Measurements from ENCODE around the gene CACUL1. TPM values are rescaled to one million over a fixed set of nuclear protein-coding genes. Genes with fewer than 3 reads are reported as not detected.
A peak's percentile ranks its signal among the peaks of the same experiment; 100 is the strongest.

The CACUL1 gene
- total RNA-seq, 1 donor from 2014 or later: 33.4 TPM

DNA sequence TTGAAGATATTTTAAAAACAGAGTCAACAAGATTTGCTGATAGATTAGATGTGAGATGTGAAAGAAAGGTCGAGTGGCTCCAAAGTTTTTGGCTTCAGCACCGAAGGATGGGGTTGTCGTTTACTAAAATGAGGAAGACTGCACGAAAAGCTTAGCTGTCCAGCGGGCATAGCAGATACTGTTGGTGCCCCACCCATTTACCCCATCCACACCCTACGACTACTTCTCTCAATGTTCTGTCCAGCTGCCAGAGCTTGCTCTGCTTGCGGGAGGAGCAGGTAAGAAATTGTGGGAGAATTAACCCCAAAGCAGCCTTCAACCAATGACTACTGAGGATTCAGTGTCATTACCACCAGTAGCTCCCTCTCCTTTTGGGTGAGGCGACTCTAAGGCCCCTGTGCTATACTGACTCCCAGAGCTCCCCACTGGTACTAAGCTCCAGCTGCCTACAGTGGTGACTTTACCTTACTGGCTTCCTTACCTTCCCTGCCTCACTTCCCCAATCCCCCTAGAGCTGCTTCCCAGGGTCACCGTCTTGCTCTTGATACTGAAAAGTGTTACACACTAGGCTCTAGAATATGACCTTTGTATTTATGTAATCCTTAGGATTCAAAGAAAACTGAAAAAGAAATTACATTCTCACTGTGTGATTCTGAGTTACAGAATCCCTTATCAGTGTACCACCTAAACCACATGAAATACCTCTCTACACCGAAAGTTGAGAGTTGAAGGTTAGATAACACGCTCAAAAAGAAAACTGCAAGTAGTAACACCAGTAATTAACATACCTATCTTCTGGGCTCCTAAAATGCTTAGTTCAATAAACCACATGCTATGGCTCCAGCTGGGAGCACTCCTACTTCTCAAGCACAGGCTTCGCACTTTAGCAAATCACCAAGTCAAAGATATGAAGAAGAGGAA, 22.3 kb downstream of the CACUL1 start:
- DNase-seq: no peak

DNA sequence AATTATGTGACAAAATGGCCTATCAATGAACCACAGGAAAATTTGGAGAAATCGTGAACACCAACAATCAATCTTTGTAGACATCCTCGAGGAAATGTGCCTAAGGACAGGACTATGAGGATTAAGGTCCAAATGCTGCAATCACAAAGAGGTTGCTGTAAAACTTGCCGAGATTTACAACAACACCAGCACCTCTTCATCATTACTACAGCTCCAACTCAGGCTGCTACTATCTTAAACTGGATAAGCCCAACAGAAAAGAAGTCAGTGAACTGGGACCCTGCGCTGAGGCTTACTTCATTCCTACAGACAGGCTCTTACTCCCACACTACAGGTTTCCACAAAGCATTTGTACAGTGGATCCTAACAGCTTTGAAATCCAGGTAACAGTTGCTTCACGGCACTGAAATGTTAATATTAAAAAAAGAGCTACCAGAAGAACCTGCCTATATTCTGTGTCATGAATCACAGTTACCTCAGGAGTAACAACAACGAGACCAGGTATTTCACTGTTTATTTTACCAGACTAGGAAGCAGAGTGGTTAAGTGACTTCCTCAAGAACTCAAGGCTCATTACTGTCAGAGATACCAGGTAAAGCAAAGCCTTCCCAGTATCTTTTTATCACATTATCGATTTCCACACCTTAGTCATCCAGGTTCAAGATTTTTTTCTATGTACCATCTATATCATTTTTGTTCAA, 23.9 kb downstream of the CACUL1 start:
- DNase-seq: no peak

GRCh38 chr10:118729641-118730258, 25.0 kb downstream of the CACUL1 start:
- DNase-seq: peak; percentile 83

DNA sequence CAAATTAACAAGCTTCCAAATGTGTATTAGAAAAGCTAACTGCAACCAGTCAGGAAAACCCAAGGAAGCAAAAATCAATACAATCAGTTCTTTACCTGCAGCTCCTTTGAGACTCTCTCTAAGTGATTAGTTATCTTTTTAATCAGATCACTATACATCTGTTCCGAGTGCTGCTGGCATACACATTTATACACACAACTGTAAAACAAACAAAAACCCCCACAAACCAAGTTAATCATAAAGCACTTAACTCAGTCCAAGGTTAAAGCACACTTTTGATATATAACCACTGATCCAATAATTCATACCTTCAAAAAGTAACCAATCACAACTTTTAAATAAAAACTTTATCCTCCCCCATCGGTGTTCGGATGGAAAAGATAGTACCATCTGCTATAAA, 25.6 kb downstream of the CACUL1 start:
- no peak for DNase-seq

DNA sequence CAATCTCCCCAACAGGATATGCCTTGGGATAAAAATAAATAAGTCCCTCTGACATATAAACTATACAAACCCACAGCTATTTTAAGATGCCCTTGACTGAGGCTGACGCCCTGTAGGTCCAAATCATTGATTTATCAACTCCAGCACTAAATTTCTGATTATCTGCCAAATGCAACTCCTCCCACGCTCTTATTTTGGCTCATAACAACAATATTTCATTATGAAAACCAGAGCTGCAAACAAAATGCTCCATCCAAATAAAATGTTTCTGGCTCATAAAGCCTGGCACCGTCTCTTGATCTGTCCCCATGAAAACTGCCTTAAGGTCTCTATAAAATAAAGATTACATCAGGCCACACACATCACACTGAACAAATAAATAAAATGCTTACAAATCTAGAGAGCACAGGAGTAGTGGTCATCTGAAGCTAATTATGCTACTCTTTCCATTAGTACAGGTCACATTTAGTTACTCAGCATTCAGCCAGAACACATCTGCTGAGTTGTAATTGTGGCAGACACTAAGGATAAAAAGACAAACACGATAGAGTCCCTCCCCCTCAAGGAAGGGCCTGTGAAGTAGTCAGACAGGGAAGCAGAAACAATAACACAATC, 28.8 kb downstream of the CACUL1 start:
- peak; percentile 38 for DNase-seq

GRCh38 chr10:118723466-118723865, 31.3 kb downstream of the CACUL1 start:
- peak; percentile 51 for DNase-seq

DNA sequence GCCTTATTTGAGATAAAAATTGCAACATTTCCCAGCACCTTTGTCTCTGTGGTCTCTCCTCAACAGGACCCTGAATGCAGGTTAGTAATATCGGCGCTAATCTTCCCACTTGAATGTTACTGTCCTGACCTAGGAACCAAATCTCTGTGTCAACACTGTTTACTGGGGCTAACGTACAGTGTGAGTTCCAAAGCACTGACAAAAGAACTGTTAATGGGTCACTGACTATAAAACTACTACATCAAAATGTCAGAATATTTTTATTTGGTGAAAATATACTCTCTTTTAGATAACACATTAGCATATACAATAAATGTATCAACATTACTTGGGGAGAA, 33.3 kb downstream of the CACUL1 start:
- no peak for DNase-seq

DNA sequence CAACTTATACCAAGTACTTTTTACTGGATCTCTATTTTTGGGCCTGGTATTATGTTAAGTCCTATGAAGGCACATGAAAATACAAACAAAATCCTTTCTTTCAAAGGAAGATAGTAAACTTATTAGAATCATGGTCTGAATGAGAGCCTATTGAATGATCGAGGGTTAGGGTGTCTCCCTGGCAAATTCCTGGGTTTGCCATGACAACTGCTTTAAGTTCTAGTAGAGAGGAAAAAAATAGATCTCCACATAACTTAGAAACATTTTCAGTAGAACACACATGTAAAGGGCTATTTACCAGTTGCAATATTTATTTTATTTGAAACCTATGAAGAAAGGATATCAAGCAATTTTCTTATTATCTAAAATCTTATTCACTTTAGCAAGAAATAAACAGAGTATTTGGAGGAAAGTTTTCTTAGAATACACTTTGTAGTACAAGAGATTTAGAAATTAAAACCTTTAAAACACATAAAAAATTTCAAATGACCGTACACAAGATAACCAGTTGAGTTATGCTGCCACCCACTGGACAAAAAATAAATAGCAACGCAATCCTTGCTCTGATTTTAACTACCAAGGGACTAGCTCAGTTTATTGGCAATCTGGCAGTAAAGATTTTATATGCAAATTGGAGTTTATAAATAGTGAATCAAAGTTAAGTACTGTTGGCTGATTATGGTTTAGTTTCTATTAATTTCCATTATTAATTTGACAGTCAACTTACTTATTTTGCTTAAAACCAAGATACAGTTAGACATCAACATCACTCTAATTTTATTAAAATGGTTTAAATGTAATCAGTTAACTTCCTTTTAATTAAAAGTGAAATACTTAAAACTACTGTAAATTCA, 33.9 kb downstream of the CACUL1 start:
- peak; percentile 82 for DNase-seq

DNA sequence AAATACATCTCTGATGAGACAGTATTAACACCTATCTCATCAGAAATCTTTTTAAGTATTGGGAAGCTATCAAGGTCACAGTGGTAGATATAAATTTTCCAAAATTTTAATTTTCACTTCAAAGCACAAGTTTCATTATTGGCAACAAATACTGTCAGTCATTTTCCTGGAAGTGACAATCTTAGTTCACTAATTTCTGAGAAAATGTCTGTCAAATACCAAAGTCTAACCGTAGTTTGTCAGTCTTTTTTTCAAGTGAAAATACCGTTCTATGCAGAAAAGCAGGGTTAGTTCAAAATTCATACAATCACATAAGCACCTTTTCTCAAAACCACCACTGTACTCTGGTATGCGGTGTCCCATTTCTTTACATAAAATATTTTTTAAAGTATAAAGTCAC, 40.4 kb downstream of the CACUL1 start:
- no peak for DNase-seq

DNA sequence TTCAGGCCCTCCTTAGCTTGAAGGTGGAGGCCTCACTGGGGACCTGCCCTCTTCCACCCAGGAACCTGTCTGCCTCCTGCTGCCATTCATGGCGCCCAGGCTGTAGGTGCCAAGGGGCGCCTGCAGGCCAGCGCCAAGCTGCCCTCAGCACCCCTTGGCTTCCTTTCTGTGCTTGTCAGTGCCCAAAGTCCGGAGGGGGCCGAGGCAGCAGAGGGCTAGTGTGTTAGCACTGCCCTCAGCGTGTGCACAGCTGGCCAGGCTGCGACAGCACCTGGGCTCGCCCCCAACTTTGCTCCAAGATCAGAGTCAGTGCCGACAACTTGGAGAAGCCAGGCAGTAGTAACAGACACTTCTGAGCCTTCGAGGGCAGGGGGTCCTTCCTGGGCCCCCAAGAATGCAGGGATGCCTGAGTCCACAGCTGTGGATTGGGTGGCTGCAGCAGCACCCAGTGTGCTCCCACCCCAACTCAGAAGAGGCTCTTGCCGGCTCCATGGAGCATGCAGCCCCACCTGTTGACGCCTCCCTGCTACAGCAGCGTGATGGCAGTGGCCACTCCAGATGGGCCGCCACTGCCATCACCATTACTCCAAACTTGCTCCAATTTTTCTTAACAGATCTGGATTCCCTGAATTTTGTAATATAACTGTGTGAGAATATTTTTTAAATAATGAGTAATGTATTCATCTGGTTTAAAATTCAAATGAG, 41.7 kb downstream of the CACUL1 start:
- no peak for DNase-seq

GRCh38 chr10:118712080-118712479, 42.7 kb downstream of the CACUL1 start:
- DNase-seq: no peak

- DNase-seq: no peak
Measured at GRCh38 chr10:118710487-118710886, 44.3 kb downstream of the CACUL1 start.

DNA sequence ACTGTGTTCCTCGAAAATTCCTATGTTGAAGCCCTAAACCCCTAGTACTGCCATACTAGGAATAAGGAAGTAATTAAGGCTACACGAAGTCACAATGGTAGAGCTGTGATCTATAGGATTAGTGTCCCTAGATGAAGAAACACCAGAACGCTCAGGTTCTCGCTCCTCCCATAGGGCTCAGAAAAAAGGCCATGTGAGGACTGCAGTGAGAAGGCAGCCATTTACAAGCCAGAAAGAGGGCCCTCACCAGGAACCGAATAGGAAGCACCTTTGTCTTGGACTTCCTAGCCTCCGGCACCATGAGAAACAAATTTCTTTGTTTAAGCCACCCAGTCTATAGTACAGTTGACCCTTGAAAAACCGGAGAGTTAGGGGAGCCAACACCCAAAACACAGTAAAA, 46.2 kb downstream of the CACUL1 start:
- peak; percentile 37 for DNase-seq

DNA sequence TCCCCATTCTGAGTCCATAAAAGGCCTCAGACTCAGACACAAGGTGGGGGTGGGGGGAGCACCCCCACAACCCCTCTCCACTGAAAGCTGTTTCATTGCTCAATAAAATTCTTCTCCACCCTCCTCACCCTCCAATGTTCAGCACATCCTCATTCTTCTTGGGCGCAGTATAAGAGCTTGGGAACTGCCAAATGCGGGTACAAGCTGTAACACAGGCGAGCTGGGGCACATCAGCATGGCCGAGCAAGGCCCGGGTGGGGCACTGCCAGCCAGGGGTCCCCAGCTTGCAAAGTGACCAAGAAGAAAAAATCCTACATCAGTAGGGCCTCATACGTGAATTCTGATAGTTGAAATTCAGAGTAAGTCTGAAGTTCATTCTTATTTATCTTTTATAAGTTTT, 50.1 kb downstream of the CACUL1 start:
- DNase-seq: no peak

- DNase-seq: no peak
Measured at GRCh38 chr10:118701529-118702323, 53.0 kb downstream of the CACUL1 start.

DNA sequence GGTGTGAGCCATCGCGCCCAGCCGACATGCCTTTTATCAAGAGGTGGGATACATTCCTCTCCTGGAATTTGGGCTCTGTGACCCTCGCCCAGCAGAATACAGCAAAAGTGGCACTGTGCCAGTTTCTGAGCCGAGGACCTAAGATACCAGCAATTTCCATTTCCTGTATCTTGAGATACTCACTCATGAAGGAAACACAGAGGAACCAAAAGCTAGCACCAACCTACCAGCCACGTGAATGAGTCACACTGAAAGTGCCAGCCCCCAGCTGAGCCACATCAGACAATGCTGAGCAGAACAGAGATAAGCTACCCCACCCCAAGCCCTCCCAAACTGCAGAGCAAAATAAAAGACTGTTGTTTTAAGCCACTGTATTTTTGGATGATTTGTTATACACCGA, 56.3 kb downstream of the CACUL1 start:
- DNase-seq: peak; percentile 78

DNA sequence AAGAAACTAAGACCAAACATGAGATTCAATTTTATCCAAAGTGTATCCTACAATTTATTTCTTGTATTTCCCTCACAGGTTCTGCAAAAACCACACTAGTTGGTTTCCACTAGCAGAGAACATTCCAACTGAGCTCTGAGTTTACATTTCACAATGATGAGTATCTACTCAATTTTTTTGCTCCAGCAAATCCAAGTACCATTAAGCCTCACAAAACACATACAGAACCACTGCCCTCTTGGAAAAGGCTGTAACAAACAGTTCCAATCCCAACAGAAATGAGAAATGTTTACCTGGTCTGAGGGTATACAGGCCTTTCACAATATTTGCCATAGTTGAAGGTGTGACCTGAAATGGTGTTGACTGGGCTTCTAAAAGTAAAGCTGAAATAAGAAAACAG, 59.9 kb downstream of the CACUL1 start:
- DNase-seq: no peak

DNA sequence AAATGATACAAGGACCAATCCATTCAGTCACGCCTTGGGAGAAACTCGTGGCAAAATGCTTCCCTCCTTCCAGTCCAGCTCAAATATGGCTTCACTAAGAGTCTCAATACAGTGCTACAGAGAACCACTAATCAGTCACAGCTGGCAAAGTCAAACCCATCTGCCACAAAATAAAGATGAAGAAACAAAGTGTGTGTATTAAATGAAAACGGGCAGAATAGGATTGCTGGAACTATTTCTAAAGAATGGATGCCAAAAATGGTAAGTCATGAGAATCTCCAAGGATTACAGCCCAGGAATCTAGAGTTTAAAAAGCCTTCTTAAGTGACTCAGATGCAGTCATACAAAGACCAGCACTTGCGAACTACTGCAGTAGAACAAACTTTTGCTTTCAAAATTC, 61.9 kb downstream of the CACUL1 start:
- DNase-seq: no peak

DNA sequence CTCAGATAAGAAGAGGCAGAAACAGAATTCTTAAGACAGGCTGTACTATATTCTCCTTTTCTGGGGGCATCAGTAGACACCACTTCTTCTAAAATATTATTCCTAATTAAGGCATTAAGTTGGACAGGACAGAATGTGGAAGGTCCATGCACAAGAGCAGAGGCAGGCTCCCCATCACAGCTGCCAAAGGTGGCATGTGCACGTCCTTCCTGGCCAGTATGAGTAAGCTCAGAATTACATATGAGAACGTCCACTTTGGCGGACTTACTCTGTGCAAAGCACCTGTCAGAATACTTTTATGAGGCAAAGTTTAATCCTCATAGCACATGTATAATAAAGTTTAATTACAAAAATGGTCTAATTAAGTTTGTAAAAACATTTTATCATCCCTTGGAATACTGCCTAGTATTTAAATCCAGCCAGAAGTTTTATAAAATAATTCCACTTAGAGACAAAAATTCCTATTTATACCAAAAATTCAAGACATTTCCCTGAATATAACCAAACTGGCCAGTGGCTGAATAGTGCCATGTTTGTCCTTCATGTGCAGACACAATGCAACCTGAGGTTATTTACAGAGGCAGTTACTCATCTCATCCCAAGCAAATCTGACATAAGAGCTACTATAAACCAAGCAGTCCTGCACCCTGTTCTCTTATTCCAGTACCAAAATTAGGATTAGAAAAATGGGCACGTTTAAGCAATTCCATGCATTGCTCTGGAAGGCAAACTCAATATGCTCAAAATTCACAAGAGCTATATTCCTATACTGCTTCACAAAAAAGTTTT, 65.5 kb downstream of the CACUL1 start:
- no peak for DNase-seq

DNA sequence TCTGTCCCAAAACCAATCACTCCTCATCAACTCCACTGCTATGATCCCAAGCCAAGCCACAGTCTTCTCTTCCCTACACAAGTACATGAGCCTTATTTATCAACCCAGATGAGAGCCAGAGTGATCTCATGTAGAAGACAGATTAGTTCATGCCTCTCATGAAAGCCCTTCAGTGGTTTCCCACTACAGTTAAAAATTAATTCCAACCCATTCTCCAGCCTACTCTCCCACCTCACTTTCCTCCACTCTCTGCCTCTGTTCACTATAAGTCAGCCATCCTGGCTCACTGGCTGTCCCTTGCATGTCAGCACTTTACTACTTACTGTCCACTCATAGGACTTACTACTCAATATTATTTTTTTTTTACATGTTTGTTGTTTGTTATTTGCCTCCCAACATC, 67.3 kb downstream of the CACUL1 start:
- DNase-seq: no peak
